HG03159 (cell line): ENCODE data around the gene RP9.
A peak's percentile ranks its signal among the peaks of the same experiment; 100 is the strongest.

ENCODE experiments used
- ATAC-seq: cut with Tn5 transposase; IDR thresholded peaks from one replicate; pipeline ENCODE4 v1.9.1; 2021; ENCODE audit warnings: mild to moderate bottlenecking, moderate library complexity; ENCODE audit not compliant: unreplicated experiment

RP9 gene, protein sequence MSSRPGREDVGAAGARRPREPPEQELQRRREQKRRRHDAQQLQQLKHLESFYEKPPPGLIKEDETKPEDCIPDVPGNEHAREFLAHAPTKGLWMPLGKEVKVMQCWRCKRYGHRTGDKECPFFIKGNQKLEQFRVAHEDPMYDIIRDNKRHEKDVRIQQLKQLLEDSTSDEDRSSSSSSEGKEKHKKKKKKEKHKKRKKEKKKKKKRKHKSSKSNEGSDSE

GRCh38 chr7:33109005-33109757, at the start of gene RP9:
TSS of gene RP9 (minus strand) at chr7:33109404. CDS start at chr7:33109372, 32 bp downstream.
- peak; percentile 88 for ATAC-seq

GRCh38 chr7:33157781-33158180, 48.6 kb upstream of the RP9 start:
- ATAC-seq = no peak

GRCh38 chr7:33157311-33157710, 48.1 kb upstream of the RP9 start:
- no peak for ATAC-seq

DNA sequence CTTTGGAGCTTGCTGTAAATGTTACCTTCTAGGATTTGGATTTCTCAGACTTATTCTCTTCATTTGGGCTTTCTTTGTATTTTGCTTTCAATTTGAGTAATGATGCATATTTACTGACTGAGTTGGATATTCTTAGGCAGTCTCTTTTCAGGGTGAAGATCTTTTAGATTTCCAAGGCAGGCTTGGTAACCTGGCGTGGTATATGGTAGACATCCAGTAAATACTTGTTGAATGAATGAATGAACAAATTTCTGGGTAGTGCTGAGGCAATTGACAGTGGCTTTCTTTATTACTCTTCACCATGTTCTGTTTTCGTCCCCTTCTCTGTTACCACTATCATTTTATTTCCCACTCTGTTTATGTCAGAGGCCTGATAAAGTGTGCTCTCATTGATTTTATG, 47.2 kb upstream of the RP9 start:
- no peak for ATAC-seq

DNA sequence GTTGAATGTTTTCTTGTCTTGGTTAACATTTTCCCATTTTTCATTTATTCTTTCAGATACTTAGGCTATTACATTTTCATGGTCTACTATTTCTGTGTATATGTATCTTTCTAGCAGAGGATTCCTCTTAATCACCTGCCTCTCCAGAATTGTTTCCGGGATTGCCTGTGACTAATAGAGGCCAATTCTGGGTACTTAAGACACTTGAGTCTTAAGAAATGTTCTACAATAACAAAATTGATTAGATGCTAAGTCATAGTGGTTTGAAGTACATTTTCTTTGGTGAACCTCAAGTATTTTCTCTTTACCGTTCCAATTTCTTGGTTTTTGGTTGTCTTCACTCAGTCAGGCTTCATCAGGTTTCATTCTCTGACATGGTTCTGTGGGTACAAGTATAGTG, 46.6 kb upstream of the RP9 start:
- no peak for ATAC-seq

DNA sequence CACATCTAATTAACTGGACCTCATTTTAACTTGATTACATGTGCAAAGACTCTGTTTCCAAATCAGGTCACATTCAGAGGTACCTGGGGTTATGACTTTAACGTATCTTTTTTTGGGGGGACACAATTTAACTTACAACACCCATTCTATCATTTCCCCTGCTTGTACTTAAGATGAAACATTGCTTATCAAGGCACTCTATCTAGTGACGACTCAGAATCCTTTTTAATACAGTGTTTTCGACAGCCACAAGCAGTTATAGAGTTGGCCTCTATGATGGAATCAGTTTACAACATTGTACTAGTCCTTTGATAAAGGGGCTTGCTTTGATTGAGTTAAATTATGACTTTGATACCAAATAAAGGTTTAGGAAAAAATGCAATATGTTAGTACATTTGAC, 42.9 kb upstream of the RP9 start:
- no peak for ATAC-seq

- ATAC-seq = no peak
Measured at GRCh38 chr7:33145156-33145555, 36.0 kb upstream of the RP9 start.

GRCh38 chr7:33143996-33144718, 35.0 kb upstream of the RP9 start:
- ATAC-seq = no peak

GRCh38 chr7:33142585-33142984, 33.4 kb upstream of the RP9 start:
- no peak for ATAC-seq

DNA sequence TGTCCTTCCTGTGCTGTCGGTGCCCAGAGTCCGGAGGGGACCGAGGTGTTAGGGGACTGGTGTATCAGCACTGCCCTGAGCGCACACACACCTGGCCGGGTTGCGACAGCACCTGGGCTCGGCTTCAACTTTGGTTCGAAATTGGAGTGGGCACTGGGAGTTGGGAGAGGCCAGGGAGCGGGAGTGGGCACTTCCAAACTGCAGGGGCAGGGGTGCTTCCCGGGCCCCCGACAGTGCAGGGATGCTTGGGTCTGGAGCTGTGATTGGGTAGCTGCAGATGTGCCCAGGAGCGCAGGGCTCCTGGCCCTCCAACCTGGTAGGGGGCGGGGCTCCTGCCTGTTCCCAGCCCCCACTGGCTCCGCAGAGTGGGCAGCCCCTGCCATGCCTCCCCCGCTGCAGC, 27.9 kb upstream of the RP9 start:
- no peak for ATAC-seq

DNA sequence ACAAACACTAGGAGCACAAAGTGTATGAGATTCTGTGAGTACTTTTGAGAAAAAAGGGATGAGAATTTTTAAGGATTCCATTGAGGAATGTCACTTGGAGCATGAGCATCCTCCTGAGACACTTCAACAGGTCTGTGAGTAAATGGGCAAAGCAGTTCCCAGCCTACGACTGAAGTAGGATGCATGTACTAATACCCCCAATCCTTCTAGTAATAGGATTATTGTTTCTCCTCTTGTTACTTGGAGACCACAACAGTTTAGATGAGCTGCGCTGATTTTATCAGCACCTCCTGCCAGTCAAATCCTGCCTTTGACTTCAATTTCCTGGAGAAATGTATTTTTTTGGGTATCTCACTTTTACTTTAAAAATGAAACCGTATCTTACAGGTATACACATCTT, 21.0 kb upstream of the RP9 start:
- ATAC-seq = no peak

GRCh38 chr7:33129806-33130153, 20.6 kb upstream of the RP9 start:
- ATAC-seq = no peak

DNA sequence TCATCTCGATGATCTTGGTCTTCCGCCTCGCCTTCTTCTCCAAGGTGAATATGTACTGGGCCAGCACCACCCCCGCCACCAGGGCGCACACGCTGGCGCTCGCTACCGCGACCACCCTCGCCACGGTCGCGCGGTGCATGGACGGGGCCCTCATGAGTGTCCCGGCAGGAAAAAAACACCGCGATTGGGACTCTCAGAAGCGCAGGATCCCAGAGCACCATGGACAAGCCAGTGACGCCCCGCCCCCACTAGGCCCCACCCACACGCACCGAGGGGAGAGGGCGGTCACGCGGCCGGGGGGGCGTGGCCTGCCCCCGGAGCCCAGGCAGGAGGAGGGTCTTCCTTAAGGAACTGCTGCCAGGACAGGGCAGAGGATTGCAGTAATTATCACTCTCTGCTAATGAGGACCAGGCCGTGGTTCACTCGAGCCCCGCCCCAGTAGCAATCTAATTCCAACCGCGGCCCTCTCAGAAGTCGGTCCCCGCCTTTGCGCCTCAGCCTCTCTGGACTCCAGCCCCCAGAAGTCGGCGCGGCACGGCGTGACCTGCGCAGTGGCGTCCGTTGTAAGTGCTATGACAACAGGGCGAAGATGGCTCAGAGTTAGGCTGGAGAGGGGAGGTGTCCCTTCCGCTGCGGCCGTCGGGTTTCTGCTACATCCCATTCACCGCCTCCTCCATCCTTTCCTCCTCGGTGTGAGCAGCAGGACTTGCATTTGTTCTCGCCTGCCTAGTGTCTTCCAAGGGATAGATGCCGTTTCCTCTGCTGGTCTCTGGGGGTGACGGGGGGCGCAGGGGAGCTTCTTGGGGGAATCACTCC, 20.0 kb upstream of the RP9 start, which contains the start of gene BBS9:
TSS of gene BBS9 (plus strand) at position 575 of the 816 bp plus-strand sequence. CDS start 16,689 bp downstream, outside the sequence.
- ATAC-seq = peak; percentile 100

- no peak for ATAC-seq
Measured at GRCh38 chr7:33128631-33128989, 19.4 kb upstream of the RP9 start.

- no peak for ATAC-seq
Measured at GRCh38 chr7:33127085-33127484, 17.9 kb upstream of the RP9 start.

- no peak for ATAC-seq
Measured at GRCh38 chr7:33118383-33118782, 9.2 kb upstream of the RP9 start.

GRCh38 chr7:33114976-33115375, 5.8 kb upstream of the RP9 start:
- ATAC-seq = no peak

DNA sequence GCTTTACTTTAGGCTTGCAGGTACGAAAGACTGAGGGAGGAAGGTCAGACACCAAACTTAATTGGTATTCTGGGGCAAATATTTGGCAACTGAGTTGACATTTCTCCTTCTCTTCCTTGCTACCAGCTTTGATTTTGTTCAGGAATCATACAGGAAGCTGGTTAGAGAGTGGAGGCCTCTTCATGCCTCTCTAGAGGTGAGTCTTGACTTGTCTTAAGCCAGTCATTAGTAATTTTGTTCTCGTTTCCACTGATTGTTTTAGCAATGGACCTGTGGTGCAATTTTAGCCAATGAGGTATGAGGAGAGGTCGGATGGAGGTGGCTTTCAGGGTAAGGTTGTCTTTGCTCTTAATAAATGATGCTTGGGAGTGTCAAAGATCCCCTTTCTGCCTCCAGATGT, 2.4 kb upstream of the RP9 start:
- no peak for ATAC-seq

- no peak for ATAC-seq
Measured at GRCh38 chr7:33109758-33110238, 594 bp upstream of the RP9 start.

GRCh38 chr7:33108554-33109004, 625 bp downstream of the RP9 start:
- peak; percentile 22 for ATAC-seq
